GM18502 (cell line): ENCODE measurements around the gene SYNE1.
"Not testable (repeated sequence)": the region's sequence is repeated elsewhere in the genome, so short reads cannot be mapped to it uniquely, and the experiment has no call there.

ENCODE experiments used
- ATAC-seq: cut with Tn5 transposase; IDR thresholded peaks from one replicate; pipeline ENCODE4 v1.9.1; 2021; ENCODE audit warnings: mild to moderate bottlenecking; ENCODE audit not compliant: unreplicated experiment, poor library complexity

Gene SYNE1

DNA sequence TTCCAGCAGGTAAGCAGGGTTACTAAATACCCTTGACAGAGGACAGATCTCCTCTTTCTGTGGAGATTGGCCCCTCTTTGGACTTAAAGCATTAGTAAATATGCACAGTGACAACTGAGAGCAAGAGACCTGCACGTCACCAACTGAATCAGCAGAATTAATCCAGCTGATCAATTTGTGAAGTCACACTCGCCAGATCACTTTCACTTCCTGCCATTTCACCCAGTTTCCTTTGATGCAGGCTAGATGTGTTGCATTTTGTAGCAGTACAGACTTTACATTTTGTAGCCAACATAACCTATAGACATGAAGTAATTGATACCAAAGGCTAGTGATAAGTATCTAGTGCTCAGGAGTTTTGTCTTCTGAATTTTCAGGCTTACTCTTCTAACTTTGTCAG lies 11.9 kb downstream of the SYNE1 start:
- no peak for ATAC-seq

DNA sequence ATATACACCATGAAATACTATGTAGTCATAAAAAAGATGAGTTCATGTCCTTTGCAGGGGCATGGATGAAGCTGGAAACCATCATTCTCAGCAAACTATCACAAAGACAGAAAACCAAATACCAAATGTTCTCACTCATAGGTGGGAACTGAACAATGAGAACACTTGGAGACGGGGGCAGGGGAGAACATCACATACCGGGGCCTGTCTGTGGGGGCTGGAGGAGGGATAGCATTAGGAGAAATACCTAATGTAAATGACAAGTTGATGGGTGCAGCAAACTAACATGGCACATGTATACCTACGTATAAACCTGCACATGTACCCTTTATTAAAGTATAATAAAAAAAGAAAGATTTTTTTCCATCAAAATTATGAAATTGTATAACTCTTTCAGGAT lies 22.4 kb downstream of the SYNE1 start:
- not testable (repeated sequence) for ATAC-seq

DNA sequence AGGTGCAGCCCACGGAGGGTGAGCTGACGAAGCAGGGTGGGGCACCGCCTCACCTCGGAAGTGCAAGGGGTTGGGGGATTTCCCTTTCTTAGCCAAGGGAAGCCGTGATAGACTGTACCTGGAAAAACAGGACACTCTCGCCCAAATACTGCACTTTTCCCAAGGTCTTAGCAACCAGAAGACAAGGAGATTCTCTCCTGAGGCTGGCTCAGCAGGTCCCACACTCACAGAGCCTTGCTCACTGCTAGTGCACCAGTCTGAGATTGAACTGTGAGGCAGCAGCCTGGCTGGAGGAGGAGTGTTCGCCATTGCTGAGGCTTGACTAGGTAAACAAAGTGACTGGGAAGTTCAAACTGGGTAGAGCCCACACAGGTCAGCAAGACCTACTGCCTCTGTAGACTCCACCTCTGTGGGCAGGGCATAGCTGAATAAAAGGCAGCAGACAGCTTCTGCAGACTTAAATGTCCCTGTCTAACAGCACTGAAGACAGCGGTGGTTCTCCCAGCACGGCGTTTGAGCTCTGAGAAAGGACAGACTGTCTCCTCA lies 28.0 kb downstream of the SYNE1 start:
- ATAC-seq, result no peak

DNA sequence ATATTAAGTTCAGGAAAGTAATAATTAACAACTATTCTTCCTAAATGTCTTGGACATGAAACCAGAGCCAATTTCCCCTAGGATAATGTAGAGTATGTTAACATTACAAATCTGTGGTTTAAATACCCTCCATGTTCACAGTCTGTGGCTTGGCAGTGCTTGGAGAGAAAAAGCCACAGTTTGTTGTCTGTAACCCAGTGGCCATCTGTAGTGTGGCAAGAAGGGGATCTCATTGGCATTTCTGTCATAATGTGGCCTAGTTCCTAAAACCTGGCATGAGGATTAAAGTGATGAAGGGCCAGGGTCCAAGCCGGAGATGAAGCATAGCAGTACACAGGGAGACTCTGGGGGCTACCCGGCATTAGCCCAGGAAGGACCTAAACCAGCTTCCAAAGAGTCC lies 31.2 kb downstream of the SYNE1 start:
- no peak for ATAC-seq

DNA sequence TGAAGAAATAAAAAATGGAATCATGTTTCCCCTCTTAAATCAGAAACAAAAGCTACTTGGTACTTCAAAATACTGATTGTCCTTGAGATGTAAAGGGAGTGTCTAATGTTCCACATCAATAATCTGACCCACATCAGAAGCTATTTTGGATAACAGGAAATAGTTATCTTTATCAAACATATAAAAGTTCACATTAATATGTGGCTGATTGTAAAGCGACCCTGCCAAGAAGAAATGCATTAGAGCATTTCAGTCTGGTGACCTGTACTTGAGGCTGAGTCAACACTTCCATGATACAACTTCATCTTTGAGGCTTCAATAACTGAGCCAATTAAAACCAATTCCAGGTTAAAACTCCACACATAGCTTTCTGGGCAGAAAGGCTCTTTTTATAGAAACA lies 31.8 kb downstream of the SYNE1 start:
- ATAC-seq, result no peak

DNA sequence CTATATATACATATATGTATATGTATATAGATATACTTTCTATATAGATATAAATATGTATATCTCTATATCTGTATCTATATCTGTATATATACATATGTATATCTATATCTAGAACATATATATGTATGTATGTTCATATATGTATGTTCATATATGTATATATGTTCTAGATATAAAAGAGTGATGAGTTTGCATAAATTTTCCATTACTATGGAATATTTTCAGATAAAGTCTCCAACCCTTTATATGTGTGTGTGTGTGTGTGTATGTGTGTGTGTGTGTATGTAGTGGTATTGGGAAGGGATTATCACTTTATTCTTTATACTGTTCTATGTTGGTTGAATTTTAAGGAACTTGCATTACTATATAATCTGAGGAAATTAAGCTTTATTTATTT lies 33.3 kb downstream of the SYNE1 start:
- ATAC-seq, result no peak

DNA sequence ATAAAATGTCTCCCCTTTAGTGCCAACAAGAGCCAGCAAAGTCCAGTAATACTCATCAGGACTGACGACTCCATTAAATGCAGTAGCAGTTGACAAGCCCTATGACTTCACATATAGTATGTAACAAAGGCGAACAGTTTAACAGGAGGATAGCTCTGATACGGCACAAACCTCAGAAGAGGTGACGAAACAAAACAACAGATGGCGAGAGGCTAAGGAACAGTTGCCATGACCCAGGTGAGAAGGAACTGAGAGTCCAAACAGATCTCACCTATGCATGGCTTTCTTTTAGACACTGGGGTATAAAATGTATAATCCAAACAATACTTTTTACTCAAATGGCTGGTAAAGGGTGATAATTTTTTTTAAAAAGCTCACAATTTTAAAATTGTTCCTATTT lies 37.1 kb downstream of the SYNE1 start:
- ATAC-seq, result no peak

DNA sequence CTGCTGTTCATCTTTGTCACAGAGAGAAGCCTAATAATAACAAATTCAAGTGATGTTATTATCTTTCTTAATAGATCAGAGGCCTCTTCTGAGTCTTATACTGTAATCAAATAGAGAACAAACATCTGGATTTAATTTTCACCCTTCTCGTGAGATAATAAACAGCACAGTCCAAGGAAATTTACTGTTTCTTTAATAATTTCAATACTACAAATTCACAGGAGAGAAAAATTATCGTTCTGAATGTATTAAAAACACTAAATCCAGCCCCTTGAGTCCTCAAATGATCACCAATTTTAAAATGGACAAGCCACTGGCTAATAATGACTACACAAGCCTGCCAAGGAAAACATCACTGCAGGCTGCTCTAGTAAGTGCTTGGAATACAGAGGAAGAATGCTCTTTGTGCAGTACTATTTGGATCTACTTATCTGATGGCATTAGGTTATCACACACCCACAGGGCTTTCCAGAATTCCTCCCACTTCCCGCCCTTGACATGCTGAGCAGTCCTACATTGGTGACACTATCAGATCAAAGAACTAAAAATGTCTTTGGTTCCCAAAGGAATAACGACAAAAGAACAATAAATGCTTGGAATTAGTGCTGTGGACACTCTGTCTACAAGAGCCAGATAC lies 38.1 kb downstream of the SYNE1 start:
- ATAC-seq, result no peak

DNA sequence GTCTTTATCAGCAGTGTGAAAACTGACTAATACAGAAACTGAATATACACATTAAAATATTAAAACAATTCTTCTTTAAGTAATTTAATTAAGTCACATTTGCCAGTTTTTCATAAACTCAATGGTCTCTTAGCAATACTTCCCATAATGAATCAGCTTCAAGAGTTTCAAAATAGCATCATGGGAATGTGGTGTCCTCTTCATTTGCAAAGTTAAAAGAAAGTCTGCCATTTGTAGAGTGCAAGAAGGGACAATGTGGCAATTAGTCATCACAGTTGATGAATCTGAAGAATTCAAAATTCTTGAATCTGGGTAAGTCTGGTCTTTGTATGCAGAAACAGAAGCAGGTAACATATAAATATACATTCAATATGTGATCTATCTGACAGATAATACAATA lies 38.7 kb downstream of the SYNE1 start:
- no peak for ATAC-seq

DNA sequence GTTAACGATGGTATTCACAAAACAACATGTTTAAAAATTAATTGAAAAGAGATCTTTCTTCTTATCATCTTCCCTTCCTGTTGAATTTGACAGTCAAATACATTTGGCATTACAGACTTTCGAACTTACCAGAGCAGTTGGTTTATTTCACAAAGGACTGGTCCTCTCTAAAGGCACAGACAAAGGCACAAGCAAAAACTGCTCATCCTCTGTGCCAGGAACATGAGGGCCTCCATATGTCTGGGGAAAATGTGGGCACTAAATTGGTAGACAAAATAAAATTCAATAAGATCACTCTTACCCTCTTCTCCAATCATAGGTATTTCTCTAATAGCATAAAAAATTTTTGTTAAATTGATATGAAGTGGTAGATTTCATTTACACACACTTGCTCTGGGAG lies 40.4 kb downstream of the SYNE1 start:
- ATAC-seq, result no peak

DNA sequence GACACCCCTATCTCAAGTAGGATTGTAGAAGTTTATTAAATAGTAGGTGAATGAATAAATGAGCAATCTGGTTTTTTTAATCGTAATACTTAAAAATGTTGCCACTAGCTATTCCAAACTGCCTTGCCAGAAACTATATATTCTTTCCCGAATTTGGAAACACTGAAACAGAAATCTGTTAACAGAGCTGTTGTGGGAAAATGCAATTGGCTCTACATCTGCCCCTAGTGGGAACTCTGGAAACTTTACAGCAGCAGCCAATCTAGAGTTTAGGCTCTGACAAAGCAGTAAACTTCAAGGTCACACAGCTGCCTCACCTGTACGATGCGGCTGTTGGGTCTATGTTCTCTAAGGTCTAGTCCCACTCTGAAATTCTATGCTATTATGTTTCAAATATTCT lies 41.7 kb downstream of the SYNE1 start:
- ATAC-seq, result no peak

DNA sequence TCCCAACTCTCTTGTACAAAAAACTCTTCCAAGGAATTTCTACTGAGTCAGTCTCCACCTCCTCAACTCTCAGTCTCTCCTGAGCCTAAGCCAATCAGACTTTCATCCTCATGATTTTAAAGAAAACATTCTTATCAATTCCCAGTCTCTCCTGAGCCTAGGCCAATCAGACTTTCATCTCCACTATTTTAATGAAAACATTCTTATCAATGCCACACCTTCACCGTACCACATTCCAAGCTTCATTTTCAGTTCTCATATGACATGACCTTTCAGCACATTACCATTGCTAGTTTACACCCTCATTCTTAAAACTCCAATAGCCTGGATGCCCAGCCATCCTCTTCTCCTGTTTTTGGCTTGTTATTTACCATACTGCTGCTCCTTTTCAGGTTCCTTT lies 42.5 kb downstream of the SYNE1 start:
- ATAC-seq, result no peak

DNA sequence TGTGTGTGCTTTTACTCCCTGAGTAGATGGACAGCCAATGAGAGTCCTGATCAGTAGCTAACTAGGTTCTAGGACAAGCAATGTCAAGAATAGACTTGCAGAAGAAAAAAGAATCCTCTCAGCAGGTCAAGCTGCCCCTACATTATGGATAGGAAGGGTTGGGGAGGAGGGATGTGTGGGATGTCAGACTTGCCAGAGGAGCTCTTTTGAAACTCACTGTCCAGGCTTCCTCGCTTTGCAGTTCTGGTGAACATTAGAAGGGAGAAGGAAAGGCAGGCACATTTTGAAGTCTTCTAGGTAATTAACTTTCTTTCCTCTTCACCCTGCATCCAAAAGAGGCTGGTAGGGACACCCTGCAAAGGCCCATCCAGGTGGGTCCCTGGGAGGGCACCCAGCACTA lies 48.7 kb downstream of the SYNE1 start:
- ATAC-seq, result no peak

DNA sequence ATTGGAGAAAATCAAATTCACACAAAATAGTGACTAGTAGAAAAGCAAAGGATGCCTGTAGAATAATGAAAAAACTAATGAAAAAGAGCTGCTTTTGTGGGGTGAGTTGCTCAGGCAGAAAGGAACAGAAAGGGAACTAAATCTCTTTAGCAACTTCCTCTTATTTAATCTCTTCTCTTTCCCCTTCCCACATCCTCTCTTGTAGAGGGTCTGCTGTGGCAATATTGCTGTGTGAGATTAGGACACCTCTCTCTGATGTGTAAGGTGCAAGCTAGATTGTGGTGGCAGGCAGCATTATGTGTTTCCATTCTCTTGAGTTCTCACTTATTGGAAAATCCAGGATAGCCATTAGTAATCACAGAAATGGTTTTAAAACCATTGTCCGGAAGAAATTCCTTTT lies 49.7 kb downstream of the SYNE1 start:
- no peak for ATAC-seq

DNA sequence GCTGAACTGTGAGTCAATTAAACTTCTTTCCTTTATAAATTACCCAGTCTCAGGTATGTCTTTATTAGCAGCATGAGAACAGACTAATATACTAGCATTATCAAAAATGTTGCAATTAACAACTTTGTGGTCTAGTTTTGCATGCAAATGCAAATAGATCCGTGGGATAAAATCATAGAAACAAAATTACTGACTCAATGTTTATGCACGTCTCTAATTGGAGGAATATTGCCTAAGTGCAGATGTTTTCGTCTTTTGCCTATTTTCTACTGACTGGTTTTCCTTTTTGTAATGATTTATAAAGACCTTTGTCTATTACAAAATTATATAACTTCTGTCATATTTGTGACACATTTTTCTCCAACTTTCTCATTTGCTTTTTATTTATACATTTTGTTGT lies 51.9 kb downstream of the SYNE1 start:
- no peak for ATAC-seq

DNA sequence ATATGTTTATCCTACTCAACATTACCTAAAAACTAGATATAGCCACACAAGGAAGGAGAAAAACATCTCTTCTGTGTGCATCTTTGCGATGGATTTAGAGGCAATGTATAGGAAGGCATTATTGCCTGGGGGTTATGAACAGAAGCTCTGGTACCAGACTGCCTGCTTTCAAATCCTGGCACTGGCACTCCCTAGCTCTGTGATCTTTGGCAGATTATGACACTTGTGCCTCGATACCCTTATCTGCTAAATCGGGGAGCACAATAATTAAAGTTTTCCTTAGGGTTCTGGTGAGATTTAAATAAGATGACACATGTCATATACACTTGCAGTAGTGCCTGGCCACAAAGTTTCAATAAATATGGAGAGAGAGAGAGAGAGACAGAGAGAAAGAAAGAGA lies 53.3 kb downstream of the SYNE1 start:
- no peak for ATAC-seq

DNA sequence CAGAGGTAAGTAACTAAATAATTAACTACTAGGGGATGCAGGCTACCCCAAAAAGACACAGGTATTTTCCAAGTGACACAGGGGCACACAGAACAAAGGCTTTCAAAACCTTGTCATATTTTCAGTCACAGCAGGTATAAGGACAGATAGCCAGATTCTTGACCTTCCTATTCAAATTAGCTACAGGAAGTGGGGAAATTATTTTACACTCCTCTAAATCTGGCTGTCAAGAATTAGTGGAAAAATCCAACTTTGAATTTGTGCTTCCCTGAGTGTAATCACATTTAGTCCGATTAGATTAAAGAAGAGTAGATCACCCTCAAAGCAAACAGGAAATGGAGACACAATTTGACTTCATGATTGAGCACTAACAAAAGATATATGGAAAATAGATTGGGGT lies 60.6 kb downstream of the SYNE1 start:
- no peak for ATAC-seq

DNA sequence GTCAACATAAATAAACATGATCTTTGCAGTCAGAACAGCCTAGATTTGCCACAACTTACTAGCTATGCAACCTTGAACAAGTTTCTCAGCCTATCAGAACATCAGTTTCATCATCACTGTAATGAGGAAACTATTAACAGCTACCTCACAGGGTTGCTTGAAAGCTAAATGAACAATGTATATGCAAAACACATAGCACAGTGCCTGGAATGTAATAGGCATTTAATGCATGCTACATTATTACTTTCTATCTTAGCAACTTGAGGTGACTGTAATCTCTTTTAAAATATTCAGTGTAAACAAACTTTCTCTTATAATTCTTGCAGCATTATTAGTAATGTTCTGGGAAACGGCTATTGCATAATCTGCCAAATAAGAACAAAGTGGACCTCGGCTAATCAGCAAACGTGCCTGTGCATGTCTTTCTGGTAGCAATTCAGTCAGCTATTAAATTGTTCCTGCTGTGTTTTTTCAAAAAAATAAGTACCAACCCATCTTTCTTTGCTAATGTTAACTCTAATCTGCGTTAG lies 61.5 kb downstream of the SYNE1 start:
- ATAC-seq, result no peak

DNA sequence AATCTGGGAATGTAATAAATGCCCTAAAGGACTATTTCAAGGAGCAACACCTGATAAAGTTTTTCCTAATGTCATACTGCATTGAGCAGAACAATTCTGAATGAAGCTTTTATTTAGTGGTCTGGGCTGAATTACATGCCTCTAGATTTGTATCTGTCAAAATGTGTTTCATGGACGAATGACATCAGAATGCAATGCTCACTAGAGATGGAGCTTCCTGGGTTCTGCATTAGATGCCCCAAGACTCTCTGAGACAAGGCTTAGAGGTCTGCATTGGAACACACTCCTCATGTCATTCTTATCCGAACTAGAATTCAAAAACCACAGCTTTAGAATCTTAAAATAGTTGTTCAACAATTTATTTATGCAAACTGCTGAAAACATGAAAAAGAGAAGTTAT lies 62.0 kb downstream of the SYNE1 start:
- no peak for ATAC-seq

DNA sequence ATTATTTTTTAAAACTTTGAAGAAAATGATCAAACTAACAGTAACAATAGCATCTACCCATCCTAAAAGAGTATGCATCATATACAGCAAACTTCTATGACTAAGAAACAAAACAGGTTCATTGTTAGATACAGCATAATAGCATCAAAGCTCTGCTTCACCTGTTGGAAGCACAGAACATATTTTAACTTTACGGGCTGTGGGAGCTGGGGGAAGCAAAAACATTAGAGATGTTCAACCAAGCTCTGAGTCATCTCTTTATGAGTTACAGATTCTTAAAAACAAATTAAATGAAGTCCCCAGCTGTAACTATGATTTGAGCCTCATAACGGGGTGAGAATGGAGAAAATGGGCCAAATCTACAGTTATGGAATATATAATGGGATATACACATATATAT lies 63.4 kb downstream of the SYNE1 start:
- no peak for ATAC-seq

DNA sequence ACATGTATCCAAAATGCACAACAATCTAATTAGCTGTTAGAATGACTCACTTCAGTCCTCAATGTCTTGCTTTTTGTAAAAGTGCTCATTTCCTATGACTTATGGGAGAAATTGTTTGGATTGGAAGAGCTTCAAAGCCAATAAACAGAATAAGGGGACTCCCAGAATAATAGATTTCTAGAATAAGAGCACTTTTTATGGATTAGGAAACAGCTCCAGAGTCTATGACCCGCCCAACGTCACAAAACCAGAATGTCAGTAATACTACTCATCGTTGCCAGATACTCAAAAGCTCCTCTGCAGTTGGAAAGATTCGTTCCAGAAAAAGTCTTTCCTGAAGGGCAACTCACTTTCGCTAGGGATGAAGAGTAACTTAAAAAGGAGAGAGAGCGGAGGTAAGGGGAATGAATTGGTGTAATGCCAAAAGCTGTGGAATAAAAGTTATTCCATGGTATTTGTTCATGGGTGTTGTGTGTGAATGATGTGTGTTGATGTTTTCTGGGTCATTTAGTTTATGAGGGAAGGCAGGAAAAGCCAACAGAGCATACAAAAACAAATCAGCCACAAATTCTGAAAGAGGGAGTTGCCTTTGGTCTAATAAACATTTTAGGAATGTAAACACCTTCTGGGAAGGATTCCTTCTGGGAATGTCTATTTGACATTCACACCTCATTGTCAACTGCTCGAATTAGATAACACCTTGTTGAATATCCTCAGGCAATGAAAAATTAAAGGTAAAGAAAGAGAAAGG lies 64.6 kb downstream of the SYNE1 start:
- no peak for ATAC-seq

DNA sequence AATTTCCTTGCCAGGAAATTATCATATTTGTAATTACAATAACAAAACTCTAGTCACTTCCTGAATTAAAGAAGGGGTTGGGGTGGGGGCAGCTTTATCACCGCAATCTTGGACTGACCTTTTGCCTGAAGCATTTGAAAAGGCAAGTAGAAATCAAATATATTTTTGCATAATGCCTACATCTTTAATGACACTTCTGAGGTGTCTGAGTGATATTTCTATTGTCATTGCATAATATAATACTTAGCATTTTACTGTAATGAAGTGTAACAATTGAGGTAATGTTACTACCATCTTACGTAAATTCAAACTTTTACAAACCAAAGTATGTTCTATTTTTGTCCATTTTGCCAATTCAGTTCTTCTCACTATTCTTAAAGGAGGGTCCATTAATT lies 65.2 kb downstream of the SYNE1 start:
- no peak for ATAC-seq
